GM23338 (cell line): ENCODE data around the gene PTPRA. TPM values are rescaled to one million over a fixed set of nuclear protein-coding genes. Genes with fewer than 3 reads are reported as not detected.

Experiments used
- ATAC-seq: fragments of 200-7000 bp; cut with Tn5 transposase; 3 replicates; pipeline ENCODE4 v1.9.1; 2020
- DNase-seq: peaks from one replicate; pipeline ENCODE4 v3.0.0-alpha.2; 2015; ENCODE audit warnings: low spot score
- H2AFZ ChIP-seq: fragments of 200-600 bp; sonication (generic); 2 replicates; pipeline ENCODE4 v1.8.0; 2016; ENCODE audit warnings: antibody characterized with exemption, mild to moderate bottlenecking, moderate library complexity
- H3F3A ChIP-seq: fragments of 200-600 bp; sonication (generic); replicated peaks from 2 replicates; pipeline ENCODE4 v1.8.0; 2017; ENCODE audit warnings: antibody characterized with exemption, mixed run types, low read depth
- H3K27ac ChIP-seq: fragments of 200-600 bp; sonication (generic); 2 replicates; pipeline ENCODE4 v1.6.1; 2016; ENCODE audit warnings: low read depth
- H3K27me3 ChIP-seq: fragments of 200-600 bp; sonication (generic); 2 replicates; pipeline ENCODE4 v1.8.0; 2016; ENCODE audit warnings: mild to moderate bottlenecking, mixed run types, moderate library complexity; ENCODE audit not compliant: insufficient read depth
- H3K36me3 ChIP-seq: fragments of 200-600 bp; sonication (generic); 2 replicates; pipeline ENCODE4 v1.8.0; 2016; ENCODE audit warnings: mild to moderate bottlenecking; ENCODE audit not compliant: insufficient read depth
- H3K4me1 ChIP-seq: fragments of 200-600 bp; sonication (generic); 2 replicates; pipeline ENCODE4 v1.8.0; 2016; ENCODE audit warnings: mild to moderate bottlenecking, moderate library complexity; ENCODE audit not compliant: insufficient read depth
- H3K4me2 ChIP-seq: fragments of 200-600 bp; sonication (generic); 2 replicates; pipeline ENCODE4 v1.7.1; 2017; ENCODE audit warnings: mixed run types
- H3K4me3 ChIP-seq: fragments of 200-600 bp; sonication (generic); 2 replicates; pipeline ENCODE4 v1.6.1; 2016; ENCODE audit warnings: mixed run types
- H3K79me2 ChIP-seq: fragments of 200-600 bp; sonication (generic); replicated peaks from 2 replicates; pipeline ENCODE4 v1.8.0; 2017; ENCODE audit warnings: mild to moderate bottlenecking; ENCODE audit not compliant: insufficient read depth
- H3K9me2 ChIP-seq: fragments of 200-600 bp; sonication (generic); 2 replicates; pipeline ENCODE4 v1.8.0; 2017; ENCODE audit not compliant: insufficient read depth
- H4K20me1 ChIP-seq: fragments of 200-600 bp; sonication (generic); replicated peaks from 2 replicates; pipeline ENCODE4 v1.8.0; 2017; ENCODE audit warnings: mild to moderate bottlenecking; ENCODE audit not compliant: insufficient read depth
- H3K27ac Mint-ChIP-seq: 2 replicates; pipeline ENCODE4 v1.8.0; 2020; ENCODE audit warnings: inconsistent platforms, mild to moderate bottlenecking, moderate library complexity, mixed read lengths
- H3K27me3 Mint-ChIP-seq: 3 replicates; pipeline ENCODE4 v1.8.0; 2022; ENCODE audit warnings: low read depth, mild to moderate bottlenecking, moderate library complexity, mixed read lengths, inconsistent platforms; ENCODE audit not compliant: insufficient read depth, poor library complexity
- H3K36me3 Mint-ChIP-seq: 3 replicates; pipeline ENCODE4 v1.8.0; 2021; ENCODE audit warnings: low read depth, mild to moderate bottlenecking, inconsistent platforms, moderate library complexity, mixed read lengths
- H3K4me1 Mint-ChIP-seq: 3 replicates; pipeline ENCODE4 v1.8.0; 2020; ENCODE audit warnings: mild to moderate bottlenecking, inconsistent platforms, mixed read lengths
- H3K4me3 Mint-ChIP-seq: 3 replicates; pipeline ENCODE4 v1.8.0; 2021; ENCODE audit warnings: moderate library complexity, mild to moderate bottlenecking, inconsistent platforms, mixed read lengths
- H3K9me3 Mint-ChIP-seq: 3 replicates; pipeline ENCODE4 v1.8.0; 2020; ENCODE audit warnings: moderate library complexity, mild to moderate bottlenecking, inconsistent platforms, mixed read lengths
- EZH2 ChIP-seq: fragments of 200-600 bp; sonication (generic); IDR thresholded peaks from one replicate; pipeline ENCODE4 v1.8.0; 2017; ENCODE audit warnings: antibody characterized with exemption, mild to moderate bottlenecking, low read depth; ENCODE audit not compliant: unreplicated experiment
- POLR2AphosphoS5 ChIP-seq: IDR thresholded peaks from 2 replicates; pipeline ENCODE4 v1.6.1; 2016; ENCODE audit warnings: antibody characterized with exemption, low read depth
- STAT1 ChIP-seq: IDR thresholded peaks from one replicate; pipeline ENCODE4 v1.6.1; 2016; ENCODE audit warnings: antibody characterized with exemption; ENCODE audit not compliant: unreplicated experiment
- ZNF331 ChIP-seq: fragments of 250-450 bp; sonication (Bioruptor Pico); IDR thresholded peaks from 2 replicates; pipeline ENCODE4 v1.5.0; 2020; ENCODE audit warnings: low read depth, mild to moderate bottlenecking, moderate library complexity
- polyA plus RNA-seq: library from polyadenylated mRNA; unstranded; fragments of >200 nt; fragmentation: Nextera tagmentation; extraction: Ambion mirVana; gene quantifications from 2 replicates; pipeline ENCODE4 v1.2.1, GENCODE V29; 2016
- total RNA-seq: library from RNA; depleted of rRNA; stranded (reverse); fragments of >200 nt; shearing (Covaris generic); gene quantifications from 2 replicates; pipeline ENCODE4 v1.2.3, GENCODE V29; 2014
- TF ChIP-seq, protein P1 (sequence below): fragments of 250-450 bp; sonication (Bioruptor Pico); IDR thresholded peaks from 2 replicates; pipeline ENCODE4 v1.5.0; 2020; ENCODE audit warnings: mild to moderate bottlenecking, moderate library complexity
- TF ChIP-seq, protein P2 (sequence below): IDR thresholded peaks from one replicate; pipeline ENCODE4 v1.6.1; 2018; ENCODE audit warnings: antibody characterized with exemption; ENCODE audit not compliant: unreplicated experiment
- TF ChIP-seq, protein P3 (sequence below), 2 experiments: fragments of 200-600 bp in 1 of 2; sonication (generic) in 1 of 2; conservative IDR thresholded peaks; 2 replicates each; pipeline versions ENCODE4 v1.5.1 to v1.6.1; 2016 to 2017; ENCODE audit warnings: antibody characterized with exemption in 2 of 2, low read depth in 2 of 2, mild to moderate bottlenecking in 2 of 2, moderate library complexity in 1 of 2

The PTPRA gene
- total and polyA plus RNA-seq, 2 experiments from 2014 or later: 37.8 to 39.3 TPM

DNA sequence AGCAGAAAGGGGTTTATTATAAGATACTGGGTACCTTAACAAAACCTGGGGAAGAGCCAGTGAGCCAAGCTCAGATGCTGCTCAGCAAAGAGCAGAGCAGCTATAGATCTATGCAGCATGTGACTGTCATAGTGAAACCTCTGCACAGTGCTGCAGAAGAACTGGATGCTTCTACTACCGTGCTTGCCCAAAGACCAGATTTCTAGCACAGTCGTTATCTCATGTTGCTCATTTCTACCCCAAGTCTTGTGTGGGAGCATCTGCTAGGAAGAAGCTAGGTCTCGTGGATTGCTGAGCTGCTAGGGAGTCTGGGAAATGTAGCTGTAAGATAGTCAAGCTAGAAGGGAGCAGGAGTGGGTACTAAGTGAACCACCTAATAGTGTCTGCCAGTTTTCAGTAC lies 138.5 kb downstream of the PTPRA start (continued):
- TF ChIP-seq, protein P1, sequence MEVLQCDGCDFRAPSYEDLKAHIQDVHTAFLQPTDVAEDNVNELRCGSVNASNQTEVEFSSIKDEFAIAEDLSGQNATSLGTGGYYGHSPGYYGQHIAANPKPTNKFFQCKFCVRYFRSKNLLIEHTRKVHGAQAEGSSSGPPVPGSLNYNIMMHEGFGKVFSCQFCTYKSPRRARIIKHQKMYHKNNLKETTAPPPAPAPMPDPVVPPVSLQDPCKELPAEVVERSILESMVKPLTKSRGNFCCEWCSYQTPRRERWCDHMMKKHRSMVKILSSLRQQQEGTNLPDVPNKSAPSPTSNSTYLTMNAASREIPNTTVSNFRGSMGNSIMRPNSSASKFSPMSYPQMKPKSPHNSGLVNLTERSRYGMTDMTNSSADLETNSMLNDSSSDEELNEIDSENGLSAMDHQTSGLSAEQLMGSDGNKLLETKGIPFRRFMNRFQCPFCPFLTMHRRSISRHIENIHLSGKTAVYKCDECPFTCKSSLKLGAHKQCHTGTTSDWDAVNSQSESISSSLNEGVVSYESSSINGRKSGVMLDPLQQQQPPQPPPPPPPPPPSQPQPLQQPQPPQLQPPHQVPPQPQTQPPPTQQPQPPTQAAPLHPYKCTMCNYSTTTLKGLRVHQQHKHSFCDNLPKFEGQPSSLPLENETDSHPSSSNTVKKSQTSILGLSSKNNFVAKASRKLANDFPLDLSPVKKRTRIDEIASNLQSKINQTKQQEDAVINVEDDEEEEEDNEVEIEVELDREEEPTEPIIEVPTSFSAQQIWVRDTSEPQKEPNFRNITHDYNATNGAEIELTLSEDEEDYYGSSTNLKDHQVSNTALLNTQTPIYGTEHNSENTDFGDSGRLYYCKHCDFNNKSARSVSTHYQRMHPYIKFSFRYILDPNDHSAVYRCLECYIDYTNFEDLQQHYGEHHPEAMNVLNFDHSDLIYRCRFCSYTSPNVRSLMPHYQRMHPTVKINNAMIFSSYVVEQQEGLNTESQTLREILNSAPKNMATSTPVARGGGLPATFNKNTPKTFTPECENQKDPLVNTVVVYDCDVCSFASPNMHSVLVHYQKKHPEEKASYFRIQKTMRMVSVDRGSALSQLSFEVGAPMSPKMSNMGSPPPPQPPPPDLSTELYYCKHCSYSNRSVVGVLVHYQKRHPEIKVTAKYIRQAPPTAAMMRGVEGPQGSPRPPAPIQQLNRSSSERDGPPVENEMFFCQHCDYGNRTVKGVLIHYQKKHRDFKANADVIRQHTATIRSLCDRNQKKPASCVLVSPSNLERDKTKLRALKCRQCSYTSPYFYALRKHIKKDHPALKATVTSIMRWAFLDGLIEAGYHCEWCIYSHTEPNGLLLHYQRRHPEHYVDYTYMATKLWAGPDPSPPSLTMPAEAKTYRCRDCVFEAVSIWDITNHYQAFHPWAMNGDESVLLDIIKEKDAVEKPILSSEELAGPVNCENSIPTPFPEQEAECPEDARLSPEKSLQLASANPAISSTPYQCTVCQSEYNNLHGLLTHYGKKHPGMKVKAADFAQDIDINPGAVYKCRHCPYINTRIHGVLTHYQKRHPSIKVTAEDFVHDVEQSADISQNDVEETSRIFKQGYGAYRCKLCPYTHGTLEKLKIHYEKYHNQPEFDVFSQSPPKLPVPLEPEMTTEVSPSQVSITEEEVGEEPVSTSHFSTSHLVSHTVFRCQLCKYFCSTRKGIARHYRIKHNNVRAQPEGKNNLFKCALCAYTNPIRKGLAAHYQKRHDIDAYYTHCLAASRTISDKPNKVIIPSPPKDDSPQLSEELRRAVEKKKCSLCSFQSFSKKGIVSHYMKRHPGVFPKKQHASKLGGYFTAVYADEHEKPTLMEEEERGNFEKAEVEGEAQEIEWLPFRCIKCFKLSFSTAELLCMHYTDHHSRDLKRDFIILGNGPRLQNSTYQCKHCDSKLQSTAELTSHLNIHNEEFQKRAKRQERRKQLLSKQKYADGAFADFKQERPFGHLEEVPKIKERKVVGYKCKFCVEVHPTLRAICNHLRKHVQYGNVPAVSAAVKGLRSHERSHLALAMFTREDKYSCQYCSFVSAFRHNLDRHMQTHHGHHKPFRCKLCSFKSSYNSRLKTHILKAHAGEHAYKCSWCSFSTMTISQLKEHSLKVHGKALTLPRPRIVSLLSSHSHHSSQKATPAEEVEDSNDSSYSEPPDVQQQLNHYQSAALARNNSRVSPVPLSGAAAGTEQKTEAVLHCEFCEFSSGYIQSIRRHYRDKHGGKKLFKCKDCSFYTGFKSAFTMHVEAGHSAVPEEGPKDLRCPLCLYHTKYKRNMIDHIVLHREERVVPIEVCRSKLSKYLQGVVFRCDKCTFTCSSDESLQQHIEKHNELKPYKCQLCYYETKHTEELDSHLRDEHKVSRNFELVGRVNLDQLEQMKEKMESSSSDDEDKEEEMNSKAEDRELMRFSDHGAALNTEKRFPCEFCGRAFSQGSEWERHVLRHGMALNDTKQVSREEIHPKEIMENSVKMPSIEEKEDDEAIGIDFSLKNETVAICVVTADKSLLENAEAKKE (CRISPR knock-in tag): no peak
- TF ChIP-seq EZH2 (no peak), STAT1 (no peak), POLR2AphosphoS5 (no peak)
- TF ChIP-seq, protein P2, sequence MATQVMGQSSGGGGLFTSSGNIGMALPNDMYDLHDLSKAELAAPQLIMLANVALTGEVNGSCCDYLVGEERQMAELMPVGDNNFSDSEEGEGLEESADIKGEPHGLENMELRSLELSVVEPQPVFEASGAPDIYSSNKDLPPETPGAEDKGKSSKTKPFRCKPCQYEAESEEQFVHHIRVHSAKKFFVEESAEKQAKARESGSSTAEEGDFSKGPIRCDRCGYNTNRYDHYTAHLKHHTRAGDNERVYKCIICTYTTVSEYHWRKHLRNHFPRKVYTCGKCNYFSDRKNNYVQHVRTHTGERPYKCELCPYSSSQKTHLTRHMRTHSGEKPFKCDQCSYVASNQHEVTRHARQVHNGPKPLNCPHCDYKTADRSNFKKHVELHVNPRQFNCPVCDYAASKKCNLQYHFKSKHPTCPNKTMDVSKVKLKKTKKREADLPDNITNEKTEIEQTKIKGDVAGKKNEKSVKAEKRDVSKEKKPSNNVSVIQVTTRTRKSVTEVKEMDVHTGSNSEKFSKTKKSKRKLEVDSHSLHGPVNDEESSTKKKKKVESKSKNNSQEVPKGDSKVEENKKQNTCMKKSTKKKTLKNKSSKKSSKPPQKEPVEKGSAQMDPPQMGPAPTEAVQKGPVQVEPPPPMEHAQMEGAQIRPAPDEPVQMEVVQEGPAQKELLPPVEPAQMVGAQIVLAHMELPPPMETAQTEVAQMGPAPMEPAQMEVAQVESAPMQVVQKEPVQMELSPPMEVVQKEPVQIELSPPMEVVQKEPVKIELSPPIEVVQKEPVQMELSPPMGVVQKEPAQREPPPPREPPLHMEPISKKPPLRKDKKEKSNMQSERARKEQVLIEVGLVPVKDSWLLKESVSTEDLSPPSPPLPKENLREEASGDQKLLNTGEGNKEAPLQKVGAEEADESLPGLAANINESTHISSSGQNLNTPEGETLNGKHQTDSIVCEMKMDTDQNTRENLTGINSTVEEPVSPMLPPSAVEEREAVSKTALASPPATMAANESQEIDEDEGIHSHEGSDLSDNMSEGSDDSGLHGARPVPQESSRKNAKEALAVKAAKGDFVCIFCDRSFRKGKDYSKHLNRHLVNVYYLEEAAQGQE: no peak

DNA sequence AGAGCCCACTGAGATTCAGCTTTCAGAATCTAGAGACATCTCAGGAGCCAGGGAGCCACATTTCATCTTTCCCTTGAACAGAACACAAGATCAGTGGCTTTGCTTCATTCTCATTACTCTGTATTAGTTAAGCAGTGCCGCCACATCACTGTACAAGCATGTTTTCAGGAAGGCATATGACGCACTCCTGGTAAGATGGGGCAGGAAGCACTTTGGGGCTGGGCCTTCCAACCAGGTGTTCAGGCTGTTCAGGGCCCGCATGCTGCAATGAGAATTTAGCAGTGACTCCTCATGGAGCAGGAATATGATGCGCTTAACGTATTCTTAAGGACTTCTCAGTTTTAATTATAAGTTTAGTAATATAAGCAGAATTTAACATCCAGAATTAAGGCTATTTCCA lies 140.5 kb downstream of the PTPRA start:
- no peak for ATAC-seq
- H4K20me1 ChIP-seq: peaks cover 5% of the 10 kb centered on the region; the same call in 1 of the 2 replicates
- Mint-ChIP-seq H3K36me3 (peaks cover 43% of the 10 kb centered on the region), H3K27ac (no peak overlapping the region), H3K4me3 (no peak overlapping the region), H3K9me3 (peaks cover 7% of the 10 kb centered on the region), H3K4me1 (no peaks in the 10 kb centered on the region), H3K27me3 (peaks cover 2% of the 10 kb centered on the region)
- no peaks in the 10 kb centered on the region for H3K4me1 ChIP-seq
- no peaks in the 10 kb centered on the region for H3F3A ChIP-seq
- DNase-seq: no peak
- no peak overlapping the region for H3K4me3 ChIP-seq
- no peak overlapping the region for H2AFZ ChIP-seq
- H3K27me3 ChIP-seq: no peaks in the 10 kb centered on the region
- H3K9me2 ChIP-seq: 0 out of 2 replicates have a peak, but pooled peaks cover 5% of the 10 kb centered on the region
- peaks cover 14% of the 10 kb centered on the region for H3K36me3 ChIP-seq
- H3K27ac ChIP-seq: no peak overlapping the region
- no peak overlapping the region for H3K4me2 ChIP-seq
- no peaks in the 10 kb centered on the region for H3K79me2 ChIP-seq
- TF ChIP-seq, protein P3, sequence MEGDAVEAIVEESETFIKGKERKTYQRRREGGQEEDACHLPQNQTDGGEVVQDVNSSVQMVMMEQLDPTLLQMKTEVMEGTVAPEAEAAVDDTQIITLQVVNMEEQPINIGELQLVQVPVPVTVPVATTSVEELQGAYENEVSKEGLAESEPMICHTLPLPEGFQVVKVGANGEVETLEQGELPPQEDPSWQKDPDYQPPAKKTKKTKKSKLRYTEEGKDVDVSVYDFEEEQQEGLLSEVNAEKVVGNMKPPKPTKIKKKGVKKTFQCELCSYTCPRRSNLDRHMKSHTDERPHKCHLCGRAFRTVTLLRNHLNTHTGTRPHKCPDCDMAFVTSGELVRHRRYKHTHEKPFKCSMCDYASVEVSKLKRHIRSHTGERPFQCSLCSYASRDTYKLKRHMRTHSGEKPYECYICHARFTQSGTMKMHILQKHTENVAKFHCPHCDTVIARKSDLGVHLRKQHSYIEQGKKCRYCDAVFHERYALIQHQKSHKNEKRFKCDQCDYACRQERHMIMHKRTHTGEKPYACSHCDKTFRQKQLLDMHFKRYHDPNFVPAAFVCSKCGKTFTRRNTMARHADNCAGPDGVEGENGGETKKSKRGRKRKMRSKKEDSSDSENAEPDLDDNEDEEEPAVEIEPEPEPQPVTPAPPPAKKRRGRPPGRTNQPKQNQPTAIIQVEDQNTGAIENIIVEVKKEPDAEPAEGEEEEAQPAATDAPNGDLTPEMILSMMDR (conservative IDR thresholded peaks at IDR 0.05; ENCODE audit: low read depth in 2 of 2): no peak
- TF ChIP-seq, protein P2: no peak
- TF ChIP-seq EZH2: no peak
- no peak for TF ChIP-seq ZNF331
